ENCODE measurements around the gene TSC2. TPM values are rescaled to one million over a fixed set of nuclear protein-coding genes. Genes with fewer than 3 reads are reported as not detected.
"Not testable (repeated sequence)": the region's sequence is repeated elsewhere in the genome, so short reads cannot be mapped to it uniquely, and the experiment has no call there.

TSC2 gene
- total RNA-seq, 4 donors from 2014 or later: 88.3 to 206 (median 127) TPM

DNA sequence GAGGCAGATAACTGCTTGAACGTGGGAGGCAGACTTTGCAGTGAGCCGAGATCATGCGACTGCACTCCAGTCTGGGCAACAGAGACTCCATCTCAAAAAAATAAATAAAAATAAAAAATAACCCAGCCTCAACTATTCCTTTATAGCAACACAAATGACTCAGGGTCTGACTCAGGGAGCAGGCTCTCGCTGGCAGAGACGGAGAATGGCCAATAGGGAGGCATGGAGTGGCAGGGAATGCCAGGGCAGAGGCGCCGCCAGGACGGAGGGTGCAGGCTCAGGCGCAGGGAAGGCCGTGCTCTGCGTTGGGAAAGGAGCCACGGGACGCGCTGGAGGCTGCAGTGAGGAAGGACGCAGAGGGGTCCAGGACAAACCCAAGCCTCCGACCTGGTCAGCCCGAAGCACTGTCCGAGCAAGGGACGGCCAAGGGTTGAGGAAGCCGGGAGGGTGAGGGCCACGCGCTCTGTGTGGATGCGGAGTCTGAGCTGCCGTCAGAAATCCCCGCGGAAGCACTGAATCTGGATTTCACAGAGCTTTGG, 47.6 kb downstream of the TSC2 start:
- intact Hi-C loops (cut with DNase I; ENCODE audit: low total_unique reads) (no loop called here), in situ Hi-C loops (cut with MboI; ENCODE audit: low pct_ligation_motif_present in 1 of 4, low pct_unique_long_range_greater_than_20kb in 1 of 4, low sequenced_read_pairs in 3 of 4) (no loop called here)
- H3K4me1 ChIP-seq: peaks cover 4 to 24% (median 21%) of the 10 kb centered on the region in 4 donors
- H3K9me3 ChIP-seq: no peaks in the 10 kb centered on the region
- no peak overlapping the region for H3K27ac ChIP-seq
- no peak for TF ChIP-seq CTCF (IDR thresholded peaks at IDR 0.05)
- TF ChIP-seq EP300 (IDR thresholded peaks at IDR 0.05; ENCODE audit: low read depth): no peak
- TF ChIP-seq POLR2A (IDR thresholded peaks at IDR 0.05): no peak
- no peak for TF ChIP-seq POLR2AphosphoS5 (IDR thresholded peaks at IDR 0.05)
- 87 to 95% methylated on average over 11 to 26 of the region's 26 CpGs for WGBS, 2 donors (ENCODE audit: low coverage in 1 of 2)
- H3K4me3 ChIP-seq: no peak overlapping the region
- peaks cover 0 to 32% (median 2%) of the 10 kb centered on the region in 4 donors for H3K36me3 ChIP-seq
- H3K27me3 ChIP-seq: no peaks in the 10 kb centered on the region
- DNase-seq: no peak

DNA sequence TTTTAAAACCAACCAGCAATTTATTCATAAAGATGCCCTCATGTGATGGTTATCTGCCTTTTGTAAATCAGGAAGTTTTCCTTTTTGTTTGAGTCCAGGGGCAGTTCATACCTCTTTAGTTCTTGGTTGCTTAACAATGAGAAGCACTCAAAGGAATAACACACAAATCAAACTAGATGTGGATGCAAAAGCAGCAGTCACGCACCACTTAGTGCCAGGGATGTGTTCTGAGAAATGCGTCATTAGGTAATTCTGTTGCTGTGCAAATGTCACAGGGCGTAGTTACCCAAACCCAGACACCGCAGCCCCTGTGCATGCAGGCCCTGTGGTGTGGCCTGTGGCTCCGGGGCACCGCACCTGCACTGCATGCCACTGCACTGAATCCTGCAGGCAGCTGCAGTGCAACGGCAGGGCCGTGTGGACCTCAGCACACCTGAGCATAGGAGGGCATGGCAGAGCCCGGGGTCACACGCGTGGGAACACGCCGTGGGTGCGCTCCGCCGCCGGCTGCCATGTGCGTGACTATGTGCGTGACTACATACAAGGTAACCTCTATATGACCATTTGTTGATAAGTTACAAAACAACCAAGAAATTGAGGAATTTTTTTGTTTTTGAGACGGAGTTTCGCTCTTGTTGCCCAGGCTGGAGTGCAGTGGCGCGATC, 48.3 kb downstream of the TSC2 start:
- in situ Hi-C loops (cut with MboI; ENCODE audit: low pct_ligation_motif_present in 1 of 4, low pct_unique_long_range_greater_than_20kb in 1 of 4, low sequenced_read_pairs in 3 of 4): no loop called here
- Histone ChIP-seq H3K4me1 (peaks cover 4 to 21% (median 19%) of the 10 kb centered on the region in 4 donors), H3K27me3 (no peaks in the 10 kb centered on the region), H3K27ac (no peak overlapping the region), H3K4me3 (no peak overlapping the region), H3K9me3 (no peaks in the 10 kb centered on the region), H3K36me3 (peaks cover 0 to 32% (median 2%) of the 10 kb centered on the region in 4 donors)
- 92 to 98% methylated on average over 12 to 23 of the region's 23 CpGs for WGBS, 2 donors (ENCODE audit: low coverage in 1 of 2)
- TF ChIP-seq POLR2AphosphoS5 (IDR thresholded peaks at IDR 0.05) (no peak), POLR2A (IDR thresholded peaks at IDR 0.05) (no peak)
- intact Hi-C loops (cut with DNase I; ENCODE audit: low total_unique reads): no loop called here
- DNase-seq: no peak

- H3K27me3 ChIP-seq: no peaks in the 10 kb centered on the region
- H3K4me3 ChIP-seq: no peak overlapping the region
- 76% methylated on average over 16 of the region's 25 CpGs; no CpG with 5 or more reads in 1 of the 2 donors for WGBS, 2 donors (ENCODE audit: low coverage in 1 of 2)
- TF ChIP-seq CTCF (IDR thresholded peaks at IDR 0.05) (no peak), EP300 (IDR thresholded peaks at IDR 0.05; ENCODE audit: low read depth) (no peak), POLR2A (IDR thresholded peaks at IDR 0.05) (no peak), POLR2AphosphoS5 (IDR thresholded peaks at IDR 0.05) (no peak)
- no peak overlapping the region for H3K27ac ChIP-seq
- intact Hi-C loops (cut with DNase I; ENCODE audit: low total_unique reads): no loop called here
- DNase-seq: no peak
- H3K9me3 ChIP-seq: no peaks in the 10 kb centered on the region
- peaks cover 0 to 32% (median 2%) of the 10 kb centered on the region in 4 donors for H3K36me3 ChIP-seq
- peaks cover 4 to 14% (median 12%) of the 10 kb centered on the region in 4 donors for H3K4me1 ChIP-seq
- in situ Hi-C loops (cut with MboI; ENCODE audit: low pct_ligation_motif_present in 1 of 4, low pct_unique_long_range_greater_than_20kb in 1 of 4, low sequenced_read_pairs in 3 of 4): no loop called here
Observed at GRCh38 chr16:2096853-2097595, 49.2 kb downstream of the TSC2 start.

DNA sequence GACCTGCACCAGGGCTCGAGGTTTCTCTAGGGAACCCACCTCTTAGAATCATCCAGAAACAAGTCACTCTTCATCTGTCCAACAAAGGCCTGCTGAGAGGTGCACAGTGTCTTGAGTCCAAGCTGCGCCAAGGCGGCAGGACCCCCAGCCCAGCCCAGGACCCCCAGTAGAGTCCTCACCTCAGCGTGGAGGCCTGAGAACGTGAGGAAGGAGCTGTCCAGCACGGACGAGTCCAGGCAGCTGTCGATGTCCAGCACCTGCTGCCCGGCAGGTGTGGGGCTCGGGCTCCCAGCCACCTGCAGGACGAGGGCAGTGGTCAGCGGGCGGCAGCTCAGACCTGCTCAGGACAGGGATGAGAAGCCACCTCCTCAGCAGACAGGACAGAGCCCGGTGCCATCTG, 49.9 kb downstream of the TSC2 start:
- intact Hi-C loops (cut with DNase I; ENCODE audit: low total_unique reads); in situ Hi-C loops (cut with MboI; ENCODE audit: low pct_ligation_motif_present in 1 of 4, low pct_unique_long_range_greater_than_20kb in 1 of 4, low sequenced_read_pairs in 3 of 4): not testable (repeated sequence)
- 91% methylated on average over 10 of the region's 14 CpGs; no CpG with 5 or more reads in 1 of the 2 donors for WGBS, 2 donors (ENCODE audit: low coverage in 1 of 2)

DNA sequence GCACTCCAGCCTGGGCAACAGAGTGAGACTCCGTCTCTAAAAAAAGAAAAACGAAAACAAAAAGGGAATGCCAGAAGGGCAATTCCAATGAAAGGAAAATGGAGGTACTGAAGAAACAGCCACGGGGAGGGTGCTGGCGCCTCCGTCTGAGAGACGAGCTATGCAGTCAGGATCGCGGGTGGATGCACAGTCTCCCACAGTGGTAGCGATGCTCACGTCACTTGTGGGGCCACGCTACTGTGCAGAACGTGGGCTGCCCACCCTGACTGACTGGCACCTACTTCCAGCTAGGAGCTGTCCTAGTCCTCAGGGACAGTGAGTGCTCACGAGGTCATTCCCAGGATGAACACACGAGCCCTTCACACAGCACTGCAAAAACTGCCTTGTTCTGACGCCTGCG, 53.8 kb downstream of the TSC2 start:
- H3K36me3 ChIP-seq: peaks cover 0 to 28% (median 2%) of the 10 kb centered on the region in 4 donors

More for the DNA sequence above, 49.9 kb downstream of the TSC2 start:
- DNase-seq, H3K27ac ChIP-seq, H3K4me1 ChIP-seq, H3K27me3 ChIP-seq, H3K4me3 ChIP-seq, H3K9me3 ChIP-seq: not testable (repeated sequence)
- peaks cover 0 to 32% (median 2%) of the 10 kb centered on the region in 4 donors for H3K36me3 ChIP-seq

More for the DNA sequence above, 53.8 kb downstream of the TSC2 start:
- H3K27ac ChIP-seq; H3K4me3 ChIP-seq; H3K4me1 ChIP-seq; H3K27me3 ChIP-seq; H3K9me3 ChIP-seq; intact Hi-C loops (cut with DNase I; ENCODE audit: low total_unique reads); in situ Hi-C loops (cut with MboI; ENCODE audit: low pct_ligation_motif_present in 1 of 4, low pct_unique_long_range_greater_than_20kb in 1 of 4, low sequenced_read_pairs in 3 of 4); DNase-seq: not testable (repeated sequence)
- 93% methylated on average over 3 to 12 of the region's 16 CpGs for WGBS, 2 donors (ENCODE audit: low coverage in 1 of 2)

All from transverse colon (tissue), 4 donors.